CD14-positive monocyte (primary cell): ENCODE results near the gene LARP6. TPM values are rescaled to one million over a fixed set of nuclear protein-coding genes. Genes with fewer than 3 reads are reported as not detected.

Experiments used
- DNase-seq, 3 donors: peaks; one replicate each; pipeline ENCODE4 v3.0.0-alpha.2; 2011 to 2022
- H2AFZ ChIP-seq: 2 replicates; pipeline ENCODE4 v1.6.0; 2012; ENCODE audit warnings: mild to moderate bottlenecking, low read depth, low read length, inconsistent platforms; ENCODE audit not compliant: insufficient read depth, poor library complexity, severe bottlenecking
- H3K27ac ChIP-seq, 2 donors: 1 replicate in 1 of 2; 2 replicates in 1 of 2; pipeline ENCODE4 v1.5.1; 2012 to 2013; ENCODE audit warnings: low read length in 2 of 2, control low read depth in 1 of 2, inconsistent platforms in 1 of 2, low read depth in 1 of 2, mild to moderate bottlenecking in 1 of 2
- H3K27me3 ChIP-seq, 2 donors: one replicate each; pipeline versions ENCODE4 v1.6.0 to v1.6.1; 2011 to 2013; ENCODE audit warnings: low read length in 2 of 2; ENCODE audit not compliant: control insufficient read depth in 2 of 2, insufficient read depth in 2 of 2
- H3K36me3 ChIP-seq, 2 donors: replicated peaks in 1 of 2; 1 replicate in 1 of 2; 2 replicates in 1 of 2; pipeline versions ENCODE4 v1.5.1 to v1.6.1; 2012 to 2013; ENCODE audit warnings: low read length in 2 of 2, control low read depth in 1 of 2, inconsistent platforms in 1 of 2, mild to moderate bottlenecking in 1 of 2; ENCODE audit not compliant: insufficient read depth in 2 of 2, control insufficient read depth in 1 of 2
- H3K4me1 ChIP-seq, 2 donors: 1 replicate in 1 of 2; 2 replicates in 1 of 2; pipeline versions ENCODE4 v1.5.1 to v1.6.1; 2012 to 2013; ENCODE audit warnings: low read length in 2 of 2, control low read depth in 1 of 2, inconsistent platforms in 1 of 2, mild to moderate bottlenecking in 1 of 2, moderate library complexity in 1 of 2; ENCODE audit not compliant: insufficient read depth in 2 of 2, control insufficient read depth in 1 of 2
- H3K4me2 ChIP-seq: replicated peaks from 2 replicates; pipeline ENCODE3; 2012; ENCODE audit warnings: low read length, moderate library complexity, mild to moderate bottlenecking; ENCODE audit not compliant: poor library complexity, severe bottlenecking; ENCODE audit errors: extremely low read depth
- H3K4me3 ChIP-seq, 3 experiments: fragments of 200-600 bp in 1 of 3; sonication (generic) in 1 of 3; replicated peaks in 1 of 3; 1 replicate in 2 of 3; 2 replicates in 1 of 3; pipeline ENCODE4 v1.5.1; 2011 to 2013; ENCODE audit warnings: low read length in 3 of 3, mild to moderate bottlenecking in 3 of 3, control low read depth in 2 of 3, low read depth in 2 of 3, inconsistent platforms in 1 of 3, moderate library complexity in 1 of 3
- H3K79me2 ChIP-seq: 2 replicates; pipeline ENCODE4 v1.6.0; 2012; ENCODE audit warnings: mild to moderate bottlenecking, control low read depth, inconsistent platforms, low read length, moderate library complexity; ENCODE audit not compliant: insufficient read depth
- H3K9ac ChIP-seq: 2 replicates; pipeline ENCODE4 v1.6.0; 2017; ENCODE audit warnings: low read length, mild to moderate bottlenecking; ENCODE audit not compliant: insufficient read depth, poor library complexity, severe bottlenecking
- H3K9me3 ChIP-seq, 2 donors: replicated peaks in 1 of 2; 1 replicate in 1 of 2; 2 replicates in 1 of 2; pipeline versions ENCODE4 v1.5.1 to v1.6.1; 2012 to 2013; ENCODE audit warnings: low read length in 2 of 2, control low read depth in 1 of 2; ENCODE audit not compliant: control insufficient read depth in 1 of 2, insufficient read depth in 1 of 2
- H4K20me1 ChIP-seq: 2 replicates; pipeline ENCODE4 v1.6.0; 2012; ENCODE audit warnings: mild to moderate bottlenecking, low read length, control low read depth, moderate library complexity; ENCODE audit not compliant: insufficient read depth
- H3K27ac Mint-ChIP-seq, 7 donors: one replicate each; pipeline ENCODE4 v1.8.0; 2020; ENCODE audit warnings: mild to moderate bottlenecking in 7 of 7, mixed read lengths in 7 of 7, moderate library complexity in 6 of 7, inconsistent platforms in 2 of 7
- H3K27me3 Mint-ChIP-seq, 3 donors: one replicate each; pipeline ENCODE4 v1.8.0; 2021 to 2022; ENCODE audit warnings: low read depth in 3 of 3, mild to moderate bottlenecking in 3 of 3, mixed read lengths in 3 of 3, moderate library complexity in 3 of 3, inconsistent platforms in 1 of 3
- H3K36me3 Mint-ChIP-seq, 2 donors: one replicate each; pipeline ENCODE4 v1.8.0; 2020; ENCODE audit warnings: mixed read lengths in 2 of 2, inconsistent platforms in 1 of 2, mild to moderate bottlenecking in 1 of 2
- H3K4me1 Mint-ChIP-seq: one replicate; pipeline ENCODE4 v1.8.0; 2020; ENCODE audit warnings: mild to moderate bottlenecking, mixed read lengths
- H3K4me3 Mint-ChIP-seq, 2 donors: one replicate each; pipeline ENCODE4 v1.8.0; 2020; ENCODE audit warnings: mild to moderate bottlenecking in 2 of 2, mixed read lengths in 2 of 2, moderate library complexity in 1 of 2
- H3K9me3 Mint-ChIP-seq, 7 donors: one replicate each; pipeline ENCODE4 v1.8.0; 2020 to 2022; ENCODE audit warnings: mixed read lengths in 7 of 7, mild to moderate bottlenecking in 6 of 7, moderate library complexity in 6 of 7, inconsistent platforms in 2 of 7
- CTCF ChIP-seq: fragments of 200-600 bp; IDR thresholded peaks from one replicate; pipeline ENCODE4 v1.8.0; 2022; ENCODE audit warnings: antibody characterized with exemption, mild to moderate bottlenecking
- WGBS: methylation state at CpG from one replicate; pipeline ENCODE4 v1.1.5; 2013; ENCODE audit warnings: missing lambda C conversion rate; ENCODE audit not compliant: insufficient coverage; 5-methylcytosine and 5-hydroxymethylcytosine counted together
- intact Hi-C, 2 donors: fragments of 100-400 bp; cut with micrococcal nuclease; formaldehyde crosslinking; loops; one replicate each; pipeline versions ENCODE4 v1.15.0 to v1.15.1; 2023
- polyA plus RNA-seq, 3 donors: library from polyadenylated mRNA; depleted of rRNA in 1 of 3; unstranded in 2 of 3; stranded (reverse) in 1 of 3; fragments of 300-500 nt in 2 of 3; fragments of >200 nt in 1 of 3; fragmentation: Illumina TruSeq in 2 of 3; gene quantifications; 1 replicate in 2 of 3; 2 replicates in 1 of 3; pipeline ENCODE4 v1.2.3, GENCODE V29; 2012 to 2021

Gene LARP6
- polyA plus RNA-seq, 3 donors, result not detected

DNA sequence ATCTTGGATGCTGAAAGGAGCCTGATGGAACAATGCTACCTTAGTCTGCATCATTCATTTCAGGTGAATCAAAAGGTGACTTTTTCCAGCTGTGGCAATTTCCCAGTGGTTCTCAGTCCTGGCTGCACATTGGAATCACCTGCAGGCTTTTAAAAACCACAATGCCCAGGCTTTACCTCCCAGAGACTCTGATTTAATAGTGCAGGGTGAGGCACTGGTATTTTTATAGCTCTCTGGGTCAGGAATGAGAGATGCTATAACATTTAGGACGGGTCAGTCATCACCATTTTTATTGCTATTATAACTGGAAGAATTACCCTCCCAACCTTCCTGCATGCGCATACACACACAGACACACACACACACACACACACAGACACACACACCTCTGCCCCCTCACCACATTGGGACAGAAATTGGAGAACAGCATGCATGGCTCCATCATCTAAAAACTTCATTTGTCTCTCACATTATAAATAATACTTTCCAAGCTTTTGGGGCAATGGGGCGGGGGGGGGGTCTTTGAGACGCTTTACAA is 41.1 kb downstream of the LARP6 start:
- H4K20me1 ChIP-seq, result no peaks in the 10 kb centered on the region
- H3K9me3 Mint-ChIP-seq, result peaks cover 0 to 3% (median 0%) of the 10 kb centered on the region in 7 donors
- no peak for DNase-seq
- no peak overlapping the region for H3K27ac ChIP-seq
- no peaks in the 10 kb centered on the region for H3K27me3 ChIP-seq
- intact Hi-C loops, result loop anchor here (5.0 to 10.0 kb wide), 4 partner anchors 128 to 1338 kb away; no protein-coding TSS in a partner anchor
- peaks cover 0 to 9% (median 3%) of the 10 kb centered on the region in 3 donors for H3K27me3 Mint-ChIP-seq
- H3K36me3 ChIP-seq, result no peaks in the 10 kb centered on the region
- no peak overlapping the region for H3K9ac ChIP-seq
- H3K79me2 ChIP-seq, result no peaks in the 10 kb centered on the region
- H2AFZ ChIP-seq, result no peak overlapping the region
- H3K4me3 Mint-ChIP-seq, result no peak overlapping the region
- H3K4me2 ChIP-seq, result no peak overlapping the region
- H3K4me3 ChIP-seq, result no peak overlapping the region
- no peak overlapping the region for H3K27ac Mint-ChIP-seq
- H3K4me1 ChIP-seq, result peaks cover 0 to under 1% of the 10 kb centered on the region in 2 donors
- peaks cover 3% of the 10 kb centered on the region for H3K4me1 Mint-ChIP-seq
- WGBS, result 100% methylated on average over 1 of the region's 4 CpGs
- no peak for TF ChIP-seq CTCF
- no peaks in the 10 kb centered on the region for H3K9me3 ChIP-seq
- H3K36me3 Mint-ChIP-seq, result no peaks in the 10 kb centered on the region

DNA sequence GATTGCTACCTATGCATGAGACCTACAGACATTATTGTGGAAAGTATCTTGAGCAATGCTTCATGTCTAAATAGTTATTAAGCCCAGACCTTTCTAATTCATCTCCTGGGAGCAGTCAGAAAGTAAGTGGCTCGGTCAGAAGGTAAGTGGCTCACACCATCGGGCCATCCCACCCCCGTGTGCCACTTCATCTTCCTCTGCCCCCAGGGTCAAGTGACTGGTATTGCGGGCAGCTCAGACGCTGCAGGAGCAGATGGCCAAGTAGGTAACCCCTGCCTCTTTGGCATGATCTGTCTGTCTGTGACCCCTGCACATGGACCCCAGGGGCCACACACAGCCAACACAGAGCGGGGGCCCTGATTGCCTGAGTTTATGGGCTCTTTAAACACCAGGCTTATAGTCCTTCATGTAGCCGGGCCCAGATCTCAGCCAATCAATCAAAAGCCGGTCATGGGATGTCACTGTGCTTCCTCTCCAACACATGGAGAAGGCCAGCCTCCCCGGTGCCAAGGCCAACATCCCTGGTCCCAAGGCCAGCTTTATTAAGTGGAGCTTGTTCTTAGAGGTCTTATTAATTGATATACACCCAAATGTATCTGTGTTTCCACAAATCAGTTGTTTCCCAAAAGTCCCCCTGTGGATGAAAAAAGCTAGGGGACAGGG is 42.9 kb downstream of the LARP6 start:
- intact Hi-C loops, result loop anchor here (5.0 to 10.0 kb wide), 4 partner anchors 126 to 1336 kb away; no protein-coding TSS in a partner anchor
- no peak overlapping the region for H3K4me3 Mint-ChIP-seq
- peaks cover 0 to 9% (median 3%) of the 10 kb centered on the region in 3 donors for H3K27me3 Mint-ChIP-seq
- H3K36me3 Mint-ChIP-seq, result no peaks in the 10 kb centered on the region
- H3K4me1 Mint-ChIP-seq, result peaks cover 20% of the 10 kb centered on the region
- Histone ChIP-seq H3K9ac (no peak overlapping the region), H3K4me1 (peaks cover 13 to 16% of the 10 kb centered on the region in 2 donors), H3K36me3 (no peaks in the 10 kb centered on the region), H4K20me1 (no peaks in the 10 kb centered on the region), H3K9me3 (no peaks in the 10 kb centered on the region), H3K4me3 (no peak overlapping the region), H3K27me3 (no peaks in the 10 kb centered on the region), H3K4me2 (no peak overlapping the region), H3K79me2 (no peaks in the 10 kb centered on the region), H2AFZ (no peak overlapping the region), H3K27ac (no peak overlapping the region)
- no peak for DNase-seq
- no peak overlapping the region for H3K27ac Mint-ChIP-seq
- WGBS, result 81% methylated on average over 8 of the region's 9 CpGs
- TF ChIP-seq CTCF, result no peak
- H3K9me3 Mint-ChIP-seq, result peaks cover 0 to 3% (median 0%) of the 10 kb centered on the region in 7 donors
